NCI-H774 (cell line): Measurements from ENCODE around the gene HLA-F.

ENCODE experiments used
- DNase-seq: peaks from one replicate; lab custom pipeline; 2025; lab: John Stamatoyannopoulos, UW

The HLA-F gene

GRCh38 chr6:29724937-29725869, 2.0 kb downstream of the HLA-F start:
- no peak for DNase-seq

- no peak for DNase-seq
Observed at GRCh38 chr6:29726001-29726400, 2.8 kb downstream of the HLA-F start.

- no peak for DNase-seq
Observed at GRCh38 chr6:29726571-29727194, 3.4 kb downstream of the HLA-F start.

- no peak for DNase-seq
Observed at GRCh38 chr6:29727637-29728036, 4.4 kb downstream of the HLA-F start.

- no peak for DNase-seq
Observed at GRCh38 chr6:29728173-29728874, 5.1 kb downstream of the HLA-F start.

- no peak for DNase-seq
Observed at GRCh38 chr6:29728875-29729270, 5.6 kb downstream of the HLA-F start.

- DNase-seq: no peak
Observed at GRCh38 chr6:29729774-29730328, 6.6 kb downstream of the HLA-F start.

GRCh38 chr6:29730575-29731126, 7.4 kb downstream of the HLA-F start:
- DNase-seq: no peak

GRCh38 chr6:29731281-29731680, 8.0 kb downstream of the HLA-F start:
- no peak for DNase-seq

GRCh38 chr6:29733057-29733456, 9.8 kb downstream of the HLA-F start:
- DNase-seq: no peak

GRCh38 chr6:29734046-29735018, 11.1 kb downstream of the HLA-F start:
- no peak for DNase-seq

- DNase-seq: no peak
Observed at GRCh38 chr6:29736563-29736962, 13.3 kb downstream of the HLA-F start.

GRCh38 chr6:29737707-29738630, 14.7 kb downstream of the HLA-F start:
- DNase-seq: no peak

- no peak for DNase-seq
Observed at GRCh38 chr6:29739136-29739881, 16.1 kb downstream of the HLA-F start.

- no peak for DNase-seq
Observed at GRCh38 chr6:29739882-29740261, 16.6 kb downstream of the HLA-F start.

- no peak for DNase-seq
Observed at GRCh38 chr6:29741592-29741991, 18.4 kb downstream of the HLA-F start.

GRCh38 chr6:29742127-29742526, 18.9 kb downstream of the HLA-F start:
- DNase-seq: no peak

- no peak for DNase-seq
Observed at GRCh38 chr6:29743025-29743424, 19.8 kb downstream of the HLA-F start.

- DNase-seq: no peak
Observed at GRCh38 chr6:29743568-29743967, 20.3 kb downstream of the HLA-F start.
